Measurements from ENCODE around the gene IWS1.

GRCh38 chr2:127453392-127454171 is 72.7 kb downstream of the IWS1 start:
- no peak for TF ChIP-seq TAF1 (IDR thresholded peaks at IDR 0.05; ENCODE audit: borderline replicate concordance, low read depth, low read length)
- no peak for TF ChIP-seq POLR2A (IDR thresholded peaks at IDR 0.05; ENCODE audit: low read depth, low read length)

Measured in GM12892 (cell line).